OCI-LY3 (cell line): Measurements from ENCODE around the gene ALOX12B.
A peak's percentile ranks its signal among the peaks of the same experiment; 100 is the strongest.

ENCODE experiments used
- H2AFZ ChIP-seq: fragments of 200-600, 300-600 bp; shearing (Covaris generic); 2 replicates; pipeline ENCODE4 v1.6.0; 2014; ENCODE audit warnings: antibody characterized with exemption, low read depth, low read length
- H3K27ac ChIP-seq: fragments of 200-600, 300-600 bp; sonication (generic); 2 replicates; pipeline ENCODE4 v1.5.1; 2014; ENCODE audit warnings: mild to moderate bottlenecking, low read length, moderate library complexity, mixed read lengths
- H3K27me3 ChIP-seq: fragments of 200-600, 300-600 bp; sonication (generic); 2 replicates; pipeline ENCODE4 v1.6.1; 2014; ENCODE audit warnings: low read depth, low read length, mixed read lengths
- H3K36me3 ChIP-seq: fragments of 200-600, 300-600 bp; sonication (generic); replicated peaks from 2 replicates; pipeline ENCODE3; 2014; ENCODE audit warnings: low read depth, low read length, mixed read lengths
- H3K4me1 ChIP-seq: fragments of 300-600, 200-600 bp; sonication (generic); 2 replicates; pipeline ENCODE4 v1.6.1; 2014; ENCODE audit warnings: low read length, mixed read lengths
- H3K4me2 ChIP-seq: fragments of 200-600, 300-600 bp; sonication (generic); 2 replicates; pipeline ENCODE4 v1.6.1; 2014; ENCODE audit warnings: low read length, mixed read lengths
- H3K4me3 ChIP-seq: fragments of 300-600, 200-600 bp; sonication (generic); 2 replicates; pipeline ENCODE4 v1.5.1; 2014; ENCODE audit warnings: antibody characterized with exemption, mild to moderate bottlenecking, low read length, moderate library complexity
- H3K79me2 ChIP-seq: fragments of 300-600, 200-600 bp; shearing (Covaris generic); 2 replicates; pipeline ENCODE4 v1.6.1; 2014; ENCODE audit warnings: mild to moderate bottlenecking, low read length, mixed read lengths
- H3K9ac ChIP-seq: fragments of 300-600, 200-600 bp; shearing (Covaris generic); 2 replicates; pipeline ENCODE4 v1.6.0; 2014; ENCODE audit warnings: mild to moderate bottlenecking, low read length, moderate library complexity
- H3K9me3 ChIP-seq: fragments of 200-600, 300-600 bp; shearing (Covaris generic); 2 replicates; pipeline ENCODE4 v1.6.1; 2014; ENCODE audit warnings: low read length, mixed read lengths; ENCODE audit not compliant: insufficient read depth
- H4K20me1 ChIP-seq: fragments of 200-600, 300-600 bp; sonication (generic); 2 replicates; pipeline ENCODE4 v1.6.1; 2016; ENCODE audit warnings: low read length, mixed read lengths; ENCODE audit not compliant: insufficient read depth
- EZH2phosphoT487 ChIP-seq: fragments of 200-600 bp; shearing (Covaris generic); IDR thresholded peaks from 2 replicates; pipeline ENCODE4 v1.6.1; 2018; ENCODE audit warnings: antibody characterized with exemption, mixed run types, low read depth
- TF ChIP-seq, protein P1 (sequence below): fragments of 200-600, 300-600 bp; sonication (generic); IDR thresholded peaks from 2 replicates; pipeline ENCODE4 v1.5.1; 2014; ENCODE audit warnings: antibody characterized with exemption, low read length, low read depth

ALOX12B gene

DNA sequence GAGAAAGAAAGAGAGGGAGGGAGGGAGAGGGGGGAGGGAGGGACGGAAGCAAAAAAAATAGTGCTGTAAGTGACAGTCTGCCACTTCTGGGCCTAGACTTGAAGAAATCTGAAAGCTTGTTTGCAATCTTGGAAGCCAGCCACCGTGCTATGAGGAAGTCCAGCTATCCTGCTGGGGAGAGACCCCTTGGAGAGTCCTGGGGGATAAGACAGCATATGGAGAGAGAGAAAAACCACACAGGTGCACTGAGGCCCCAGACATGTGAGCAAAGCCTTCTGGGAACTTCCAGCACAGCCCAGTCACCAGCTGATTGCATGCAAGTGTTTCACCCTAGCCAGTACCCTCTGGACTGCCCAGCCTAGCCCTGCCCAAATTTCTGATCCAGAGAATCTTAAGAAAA is 12.6 kb upstream of the ALOX12B start:
- H3K4me1 ChIP-seq = no peaks in the 10 kb centered on the region
- no peaks in the 10 kb centered on the region for H3K27me3 ChIP-seq
- no peaks in the 10 kb centered on the region for H3K36me3 ChIP-seq
- no peak overlapping the region for H3K4me2 ChIP-seq
- H3K27ac ChIP-seq = no peak overlapping the region
- H3K9me3 ChIP-seq = no peaks in the 10 kb centered on the region
- H2AFZ ChIP-seq = no peak overlapping the region
- no peak overlapping the region for H3K9ac ChIP-seq
- TF ChIP-seq, protein P1, sequence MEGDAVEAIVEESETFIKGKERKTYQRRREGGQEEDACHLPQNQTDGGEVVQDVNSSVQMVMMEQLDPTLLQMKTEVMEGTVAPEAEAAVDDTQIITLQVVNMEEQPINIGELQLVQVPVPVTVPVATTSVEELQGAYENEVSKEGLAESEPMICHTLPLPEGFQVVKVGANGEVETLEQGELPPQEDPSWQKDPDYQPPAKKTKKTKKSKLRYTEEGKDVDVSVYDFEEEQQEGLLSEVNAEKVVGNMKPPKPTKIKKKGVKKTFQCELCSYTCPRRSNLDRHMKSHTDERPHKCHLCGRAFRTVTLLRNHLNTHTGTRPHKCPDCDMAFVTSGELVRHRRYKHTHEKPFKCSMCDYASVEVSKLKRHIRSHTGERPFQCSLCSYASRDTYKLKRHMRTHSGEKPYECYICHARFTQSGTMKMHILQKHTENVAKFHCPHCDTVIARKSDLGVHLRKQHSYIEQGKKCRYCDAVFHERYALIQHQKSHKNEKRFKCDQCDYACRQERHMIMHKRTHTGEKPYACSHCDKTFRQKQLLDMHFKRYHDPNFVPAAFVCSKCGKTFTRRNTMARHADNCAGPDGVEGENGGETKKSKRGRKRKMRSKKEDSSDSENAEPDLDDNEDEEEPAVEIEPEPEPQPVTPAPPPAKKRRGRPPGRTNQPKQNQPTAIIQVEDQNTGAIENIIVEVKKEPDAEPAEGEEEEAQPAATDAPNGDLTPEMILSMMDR = no peak
- TF ChIP-seq EZH2phosphoT487 = no peak
- H4K20me1 ChIP-seq = no peaks in the 10 kb centered on the region
- no peaks in the 10 kb centered on the region for H3K79me2 ChIP-seq
- no peak overlapping the region for H3K4me3 ChIP-seq

GRCh38 chr17:8096541-8096940 is 9.0 kb upstream of the ALOX12B start:
- Histone ChIP-seq H3K4me2 (no peak overlapping the region), H2AFZ (no peak overlapping the region), H3K27ac (no peak overlapping the region), H4K20me1 (no peaks in the 10 kb centered on the region), H3K9me3 (no peaks in the 10 kb centered on the region), H3K27me3 (no peaks in the 10 kb centered on the region), H3K4me1 (peaks cover 2% of the 10 kb centered on the region), H3K36me3 (no peaks in the 10 kb centered on the region), H3K4me3 (no peak overlapping the region), H3K79me2 (no peaks in the 10 kb centered on the region), H3K9ac (no peak overlapping the region)
- TF ChIP-seq, protein P1 = no peak
- no peak for TF ChIP-seq EZH2phosphoT487

DNA sequence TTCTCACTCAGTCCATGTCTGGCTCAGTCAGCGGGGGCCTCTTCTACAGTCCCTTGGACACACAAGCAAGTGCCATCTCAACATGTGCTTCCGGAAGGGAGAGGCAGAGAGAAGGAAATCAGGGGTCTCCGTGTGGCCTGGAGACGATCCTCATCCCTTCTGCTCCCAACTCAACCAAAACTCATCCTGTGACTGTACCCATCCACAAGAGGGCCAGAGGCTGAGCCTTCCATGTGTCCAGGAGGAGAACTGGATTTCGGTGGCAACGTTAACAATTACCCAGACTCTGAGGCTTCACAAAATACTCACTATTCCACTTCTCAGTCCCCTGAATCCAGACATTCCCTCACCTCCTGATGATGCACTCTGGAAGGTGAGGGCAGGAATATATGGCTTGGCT is 7.8 kb upstream of the ALOX12B start:
- H3K9ac ChIP-seq = no peak overlapping the region
- H3K4me2 ChIP-seq = no peak overlapping the region
- H2AFZ ChIP-seq = no peak overlapping the region

DNA sequence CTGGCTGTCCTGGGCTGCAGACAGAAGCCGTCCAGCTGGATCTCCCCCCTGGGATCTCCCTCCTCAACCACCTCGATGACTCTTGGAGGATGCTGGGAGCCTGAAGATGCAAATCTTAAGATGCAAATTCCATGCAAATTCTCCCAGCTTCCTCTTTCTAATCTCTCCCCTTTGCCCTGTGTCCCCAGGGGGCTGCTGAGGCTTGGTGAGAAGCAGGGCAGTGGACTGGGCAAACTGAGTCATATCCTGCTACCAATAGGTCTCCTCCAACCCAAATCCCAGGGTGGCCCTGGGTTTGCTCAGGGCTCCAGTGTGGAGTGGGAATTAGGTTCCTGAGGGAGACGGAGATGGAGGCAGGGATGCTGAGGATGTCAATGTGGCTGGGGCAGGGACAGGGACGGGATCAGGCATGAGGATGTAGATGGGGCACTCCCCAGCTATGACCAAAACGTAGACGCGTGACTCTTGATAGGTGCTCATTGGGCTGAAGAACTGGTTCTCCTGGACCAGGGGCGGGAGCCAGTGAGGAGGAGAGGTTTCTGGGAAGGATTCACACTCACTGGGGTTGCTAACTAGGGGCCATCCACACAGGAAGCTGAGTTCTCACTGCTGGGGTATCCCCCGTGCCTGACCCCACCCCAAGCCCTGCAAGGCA is 3.6 kb upstream of the ALOX12B start:
- no peaks in the 10 kb centered on the region for H3K79me2 ChIP-seq
- no peaks in the 10 kb centered on the region for H3K9me3 ChIP-seq
- peaks cover 6% of the 10 kb centered on the region; the same call in 1 of the 2 replicates for H3K27me3 ChIP-seq
- H3K4me3 ChIP-seq = peak overlapping the region; percentile 59
- no peaks in the 10 kb centered on the region for H4K20me1 ChIP-seq
- peak overlapping the region; percentile 44; the same call in 1 of the 2 replicates for H3K9ac ChIP-seq
- no peak overlapping the region; the same call in 1 of the 2 replicates for H2AFZ ChIP-seq
- TF ChIP-seq, protein P1 = no peak
- TF ChIP-seq EZH2phosphoT487 = no peak
- H3K27ac ChIP-seq = 0 out of 2 replicates have a peak overlapping the region, but pooled peaks have one; percentile 29
- H3K4me1 ChIP-seq = peaks cover 15% of the 10 kb centered on the region
- H3K36me3 ChIP-seq = no peaks in the 10 kb centered on the region
- peak overlapping the region; percentile 72 for H3K4me2 ChIP-seq

More for the DNA sequence above, 7.8 kb upstream of the ALOX12B start:
- Histone ChIP-seq H4K20me1 (no peaks in the 10 kb centered on the region), H3K36me3 (no peaks in the 10 kb centered on the region), H3K27me3 (no peaks in the 10 kb centered on the region), H3K27ac (no peak overlapping the region), H3K79me2 (no peaks in the 10 kb centered on the region), H3K9me3 (no peaks in the 10 kb centered on the region), H3K4me1 (peaks cover 14% of the 10 kb centered on the region), H3K4me3 (no peak overlapping the region)
- no peak for TF ChIP-seq EZH2phosphoT487
- TF ChIP-seq, protein P1 = no peak
